Measurements from ENCODE around the gene AP5Z1.

DNA sequence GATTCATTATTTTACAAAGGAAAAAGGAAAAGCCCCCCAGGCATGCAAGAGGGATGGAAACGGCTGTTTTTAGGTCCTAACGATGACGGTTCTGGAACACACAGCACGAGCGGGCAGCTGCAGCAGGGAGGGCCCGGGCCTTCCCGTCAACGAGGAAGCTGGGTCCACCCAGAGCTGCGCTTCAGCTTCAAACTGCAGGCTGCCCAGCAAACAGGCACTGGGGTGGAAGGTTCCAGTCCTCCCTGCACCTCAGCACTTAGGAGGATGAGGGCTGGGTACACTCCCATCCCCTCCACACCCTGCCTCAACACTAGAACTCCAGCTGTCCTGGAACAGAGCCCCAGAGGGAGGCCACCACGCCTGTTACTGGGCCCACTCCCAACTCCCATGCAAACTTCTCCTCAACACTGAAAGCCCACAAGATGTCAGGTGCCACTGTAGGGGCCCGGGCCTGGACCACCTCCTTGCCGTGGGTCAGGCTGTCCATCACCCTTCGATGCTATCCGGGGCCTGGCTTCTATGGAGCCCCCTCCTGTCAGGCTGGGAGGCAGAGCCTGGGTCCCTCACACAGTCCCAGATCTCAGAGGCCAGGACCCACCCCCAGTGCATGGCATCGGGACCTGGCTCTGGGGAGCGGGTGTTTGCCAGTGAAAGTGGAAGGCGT, 53.4 kb downstream of the AP5Z1 start:
- TF ChIP-seq, protein P1, sequence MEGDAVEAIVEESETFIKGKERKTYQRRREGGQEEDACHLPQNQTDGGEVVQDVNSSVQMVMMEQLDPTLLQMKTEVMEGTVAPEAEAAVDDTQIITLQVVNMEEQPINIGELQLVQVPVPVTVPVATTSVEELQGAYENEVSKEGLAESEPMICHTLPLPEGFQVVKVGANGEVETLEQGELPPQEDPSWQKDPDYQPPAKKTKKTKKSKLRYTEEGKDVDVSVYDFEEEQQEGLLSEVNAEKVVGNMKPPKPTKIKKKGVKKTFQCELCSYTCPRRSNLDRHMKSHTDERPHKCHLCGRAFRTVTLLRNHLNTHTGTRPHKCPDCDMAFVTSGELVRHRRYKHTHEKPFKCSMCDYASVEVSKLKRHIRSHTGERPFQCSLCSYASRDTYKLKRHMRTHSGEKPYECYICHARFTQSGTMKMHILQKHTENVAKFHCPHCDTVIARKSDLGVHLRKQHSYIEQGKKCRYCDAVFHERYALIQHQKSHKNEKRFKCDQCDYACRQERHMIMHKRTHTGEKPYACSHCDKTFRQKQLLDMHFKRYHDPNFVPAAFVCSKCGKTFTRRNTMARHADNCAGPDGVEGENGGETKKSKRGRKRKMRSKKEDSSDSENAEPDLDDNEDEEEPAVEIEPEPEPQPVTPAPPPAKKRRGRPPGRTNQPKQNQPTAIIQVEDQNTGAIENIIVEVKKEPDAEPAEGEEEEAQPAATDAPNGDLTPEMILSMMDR (IDR thresholded peaks at IDR 0.05): no peak
- no peak for TF ChIP-seq POLR2AphosphoS5 (IDR thresholded peaks at IDR 0.05)
- no peak for TF ChIP-seq POLR2A (IDR thresholded peaks at IDR 0.05)

Measured in gastroesophageal sphincter (tissue), 3 donors.